Smooth muscle cell (in vitro differentiated cells): ENCODE measurements around the gene COMMD2. TPM values are rescaled to one million over a fixed set of nuclear protein-coding genes. Genes with fewer than 3 reads are reported as not detected.

Experiments used
- DNase-seq: peaks from one replicate; lab custom pipeline; 2025; ENCODE audit not compliant: unreplicated experiment; lab: John Stamatoyannopoulos, UW
- H2AFZ ChIP-seq: fragments of 200-600 bp; sonication (generic); 2 replicates; pipeline ENCODE4 v1.6.0; 2016; ENCODE audit warnings: antibody characterized with exemption, low read depth, mild to moderate bottlenecking
- H3F3A ChIP-seq: fragments of 200-600 bp; sonication (generic); 2 replicates; pipeline ENCODE4 v1.6.0; 2017; ENCODE audit warnings: antibody characterized with exemption, low read depth
- H3K27ac ChIP-seq: fragments of 200-600 bp; sonication (generic); 2 replicates; pipeline ENCODE4 v1.5.1; 2016; ENCODE audit warnings: low read depth, mild to moderate bottlenecking
- H3K27me3 ChIP-seq: fragments of 200-600 bp; sonication (generic); 2 replicates; pipeline ENCODE4 v1.6.1; 2016; ENCODE audit warnings: low read depth, mild to moderate bottlenecking
- H3K36me3 ChIP-seq: fragments of 200-600 bp; sonication (generic); 2 replicates; pipeline ENCODE4 v1.5.1; 2016; ENCODE audit warnings: low read depth
- H3K4me1 ChIP-seq: fragments of 200-600 bp; sonication (generic); 2 replicates; pipeline ENCODE4 v1.5.1; 2016; ENCODE audit warnings: low read depth
- H3K4me2 ChIP-seq: fragments of 200-600 bp; sonication (generic); 2 replicates; pipeline ENCODE4 v1.6.0; 2016; ENCODE audit warnings: mild to moderate bottlenecking
- H3K4me3 ChIP-seq: fragments of 200-600 bp; sonication (generic); 2 replicates; pipeline ENCODE4 v1.5.1; 2016; ENCODE audit warnings: mild to moderate bottlenecking
- H3K79me2 ChIP-seq: fragments of 200-600 bp; sonication (generic); 2 replicates; pipeline ENCODE4 v1.6.0; 2016; ENCODE audit warnings: low read depth, mild to moderate bottlenecking
- H3K9ac ChIP-seq: fragments of 200-600 bp; sonication (generic); 2 replicates; pipeline ENCODE4 v1.6.0; 2016; ENCODE audit warnings: low read depth
- H3K9me3 ChIP-seq: fragments of 200-600 bp; sonication (generic); replicated peaks from 2 replicates; pipeline ENCODE4 v1.5.1; 2016; ENCODE audit warnings: low read depth
- H4K20me1 ChIP-seq: fragments of 200-600 bp; sonication (generic); 2 replicates; pipeline ENCODE4 v1.6.0; 2016; ENCODE audit warnings: low read depth
- WGBS: methylation state at CpG from one replicate; pipeline ENCODE4 v1.1.7; 2016; ENCODE audit warnings: low lambda C conversion rate; 5-methylcytosine and 5-hydroxymethylcytosine counted together
- polyA plus RNA-seq: library from polyadenylated mRNA; unstranded; fragments of >200 nt; fragmentation: Nextera tagmentation; extraction: Ambion mirVana; gene quantifications from 2 replicates; pipeline ENCODE4 v1.2.1, GENCODE V29; 2016
- total RNA-seq: library from RNA; depleted of rRNA; stranded (reverse); fragments of >200 nt; gene quantifications from 2 replicates; pipeline ENCODE4 v1.2.3, GENCODE V29; 2014
- TF ChIP-seq, protein P1 (sequence below): fragments of 200-600 bp; sonication (generic); IDR thresholded peaks from 2 replicates; pipeline ENCODE4 v1.5.1; 2017; ENCODE audit warnings: borderline replicate concordance, mild to moderate bottlenecking, antibody characterized with exemption; ENCODE audit not compliant: insufficient read depth, poor library complexity, severe bottlenecking

The COMMD2 gene
- total and polyA plus RNA-seq, 2 experiments from 2014 or later, result 47.5 to 56.3 TPM

DNA sequence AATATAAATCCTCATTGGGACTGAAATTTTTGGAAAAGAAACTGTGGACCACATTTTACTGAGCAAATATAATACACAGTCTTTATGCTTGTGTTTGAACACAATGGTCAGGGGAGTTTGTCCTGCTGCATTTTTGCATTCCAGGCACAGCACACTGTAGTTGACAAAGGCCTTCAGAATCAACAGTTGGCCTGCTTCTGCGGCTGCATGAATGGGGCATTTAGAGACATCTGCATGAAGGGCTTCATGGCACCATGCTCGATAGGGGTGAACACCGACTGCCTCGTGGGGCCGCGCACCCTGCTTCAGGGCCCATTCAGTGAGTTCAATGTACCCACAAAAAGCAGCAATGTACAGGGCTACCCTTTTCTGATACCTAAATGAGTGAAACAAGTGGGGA lies 15.4 kb upstream of the COMMD2 start:
- H3K9me3 ChIP-seq, result no peaks in the 10 kb centered on the region
- H3K4me3 ChIP-seq, result no peak overlapping the region
- no peak overlapping the region for H3K9ac ChIP-seq
- no peaks in the 10 kb centered on the region for H3F3A ChIP-seq
- H3K36me3 ChIP-seq, result no peaks in the 10 kb centered on the region
- TF ChIP-seq, protein P1, sequence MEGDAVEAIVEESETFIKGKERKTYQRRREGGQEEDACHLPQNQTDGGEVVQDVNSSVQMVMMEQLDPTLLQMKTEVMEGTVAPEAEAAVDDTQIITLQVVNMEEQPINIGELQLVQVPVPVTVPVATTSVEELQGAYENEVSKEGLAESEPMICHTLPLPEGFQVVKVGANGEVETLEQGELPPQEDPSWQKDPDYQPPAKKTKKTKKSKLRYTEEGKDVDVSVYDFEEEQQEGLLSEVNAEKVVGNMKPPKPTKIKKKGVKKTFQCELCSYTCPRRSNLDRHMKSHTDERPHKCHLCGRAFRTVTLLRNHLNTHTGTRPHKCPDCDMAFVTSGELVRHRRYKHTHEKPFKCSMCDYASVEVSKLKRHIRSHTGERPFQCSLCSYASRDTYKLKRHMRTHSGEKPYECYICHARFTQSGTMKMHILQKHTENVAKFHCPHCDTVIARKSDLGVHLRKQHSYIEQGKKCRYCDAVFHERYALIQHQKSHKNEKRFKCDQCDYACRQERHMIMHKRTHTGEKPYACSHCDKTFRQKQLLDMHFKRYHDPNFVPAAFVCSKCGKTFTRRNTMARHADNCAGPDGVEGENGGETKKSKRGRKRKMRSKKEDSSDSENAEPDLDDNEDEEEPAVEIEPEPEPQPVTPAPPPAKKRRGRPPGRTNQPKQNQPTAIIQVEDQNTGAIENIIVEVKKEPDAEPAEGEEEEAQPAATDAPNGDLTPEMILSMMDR, result no peak
- no peaks in the 10 kb centered on the region for H3K79me2 ChIP-seq
- no peak overlapping the region for H3K27ac ChIP-seq
- no peak for DNase-seq
- H2AFZ ChIP-seq, result no peak overlapping the region
- peaks cover 13% of the 10 kb centered on the region for H3K27me3 ChIP-seq
- no peaks in the 10 kb centered on the region for H3K4me1 ChIP-seq
- no peak overlapping the region for H3K4me2 ChIP-seq
- WGBS, result 94% methylated on average over 6 of the region's 6 CpGs
- H4K20me1 ChIP-seq, result no peaks in the 10 kb centered on the region

DNA sequence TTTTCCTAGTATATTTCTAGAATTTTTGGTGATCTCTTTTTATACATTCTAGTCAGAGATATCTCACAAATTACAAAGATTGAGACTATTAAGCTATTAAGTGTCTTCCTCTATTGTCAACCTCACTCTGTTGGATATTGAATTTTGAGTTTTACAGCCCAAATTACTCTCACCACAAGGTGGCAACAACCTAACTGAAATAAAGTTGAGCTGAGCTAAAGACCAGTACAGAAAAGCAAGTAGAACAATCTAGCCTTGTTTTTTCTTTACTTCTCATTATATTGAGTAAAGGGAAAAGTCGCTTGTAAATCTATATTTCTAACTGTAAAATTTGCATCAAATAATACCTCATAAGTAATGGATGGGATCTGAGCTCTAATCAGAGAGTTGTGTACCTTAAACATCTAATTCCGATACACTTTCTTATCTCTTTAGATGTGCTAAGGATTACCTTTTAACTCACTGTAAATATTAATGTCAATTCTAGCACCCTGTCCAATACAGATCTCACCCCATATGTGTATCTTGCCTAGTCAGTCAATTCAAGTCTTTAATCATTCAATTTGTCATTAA lies 13.6 kb upstream of the COMMD2 start:
- Histone ChIP-seq H2AFZ (no peak overlapping the region), H3K4me3 (no peak overlapping the region), H4K20me1 (no peaks in the 10 kb centered on the region), H3K4me2 (no peak overlapping the region), H3F3A (no peaks in the 10 kb centered on the region), H3K79me2 (no peaks in the 10 kb centered on the region), H3K4me1 (no peaks in the 10 kb centered on the region), H3K9ac (no peak overlapping the region), H3K27me3 (peaks cover 30% of the 10 kb centered on the region), H3K36me3 (no peaks in the 10 kb centered on the region), H3K27ac (no peak overlapping the region), H3K9me3 (no peaks in the 10 kb centered on the region)
- DNase-seq, result no peak
- WGBS, result 55% methylated on average over 2 of the region's 2 CpGs
- TF ChIP-seq, protein P1, result peak; percentile 40

DNA sequence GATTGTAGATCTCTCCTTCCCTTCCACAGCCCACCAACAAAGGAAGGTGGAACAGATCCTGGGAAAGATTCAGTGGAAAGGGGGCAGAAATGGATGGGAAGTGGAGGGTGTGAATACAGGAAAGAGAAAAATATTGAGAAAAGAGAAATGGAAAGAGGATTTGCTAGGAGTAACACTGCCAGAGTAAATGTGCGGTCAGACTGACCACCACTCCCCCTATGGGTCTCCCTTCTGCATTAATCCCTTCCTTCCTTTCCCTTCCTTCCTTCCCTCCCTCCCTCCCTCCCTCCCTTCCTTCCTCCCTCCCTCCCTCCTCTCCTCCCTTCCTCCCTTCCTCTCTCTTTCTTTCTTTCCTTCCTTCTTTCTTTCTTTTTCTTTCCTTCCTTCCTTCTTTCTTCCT lies 12.0 kb upstream of the COMMD2 start:
- H3K4me1 ChIP-seq, result no peaks in the 10 kb centered on the region
- TF ChIP-seq, protein P1, result no peak
- H3K9ac ChIP-seq, result no peak overlapping the region
- H3K79me2 ChIP-seq, result no peaks in the 10 kb centered on the region
- no peaks in the 10 kb centered on the region for H3K36me3 ChIP-seq
- peaks cover 45% of the 10 kb centered on the region for H3K27me3 ChIP-seq
- no peaks in the 10 kb centered on the region for H3F3A ChIP-seq
- no peak overlapping the region for H3K27ac ChIP-seq
- no peak overlapping the region for H3K4me2 ChIP-seq
- 71% methylated on average over 1 of the region's 1 CpG for WGBS
- no peaks in the 10 kb centered on the region for H4K20me1 ChIP-seq
- no peak for DNase-seq
- H2AFZ ChIP-seq, result no peak overlapping the region
- H3K4me3 ChIP-seq, result no peak overlapping the region
- no peaks in the 10 kb centered on the region for H3K9me3 ChIP-seq

DNA sequence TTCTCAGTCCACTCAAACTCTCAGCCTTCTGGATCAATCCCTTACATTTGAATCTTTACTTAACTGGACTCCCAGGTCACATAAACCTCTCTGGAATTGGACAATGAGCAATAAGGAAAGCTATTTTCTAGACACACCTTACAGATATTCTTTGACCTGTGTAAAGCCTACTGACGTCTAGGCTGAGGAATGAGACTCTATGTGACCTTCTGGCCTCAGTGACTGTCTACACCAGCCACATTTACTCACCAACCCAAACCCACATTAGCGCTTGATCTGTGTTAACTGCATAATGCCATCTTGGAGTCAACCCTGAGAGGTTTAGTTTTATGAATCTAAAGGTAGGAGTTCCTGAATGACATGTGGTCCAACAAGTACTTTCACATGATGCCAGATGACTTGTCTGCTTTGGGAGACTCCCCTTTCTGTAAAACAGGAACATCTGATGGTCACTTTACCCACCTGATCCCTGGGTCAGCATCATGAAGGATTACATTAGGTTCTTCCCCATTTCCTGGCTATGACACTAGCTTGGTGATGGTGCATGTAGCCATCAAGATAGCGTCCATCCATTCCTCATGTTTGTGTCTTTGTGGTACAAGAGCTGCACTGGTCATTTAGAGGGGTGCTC lies 11.4 kb upstream of the COMMD2 start:
- H3K4me3 ChIP-seq, result no peak overlapping the region
- no peak overlapping the region for H3K4me2 ChIP-seq
- no peaks in the 10 kb centered on the region for H3K4me1 ChIP-seq
- TF ChIP-seq, protein P1, result no peak
- DNase-seq, result no peak
- H3K79me2 ChIP-seq, result no peaks in the 10 kb centered on the region
- no peak overlapping the region for H3K9ac ChIP-seq
- H3K27me3 ChIP-seq, result peaks cover 50% of the 10 kb centered on the region
- no peaks in the 10 kb centered on the region for H3F3A ChIP-seq
- no peaks in the 10 kb centered on the region for H3K36me3 ChIP-seq
- no peaks in the 10 kb centered on the region for H3K9me3 ChIP-seq
- 76% methylated on average over 3 of the region's 3 CpGs for WGBS
- H3K27ac ChIP-seq, result no peak overlapping the region
- no peaks in the 10 kb centered on the region for H4K20me1 ChIP-seq
- no peak overlapping the region for H2AFZ ChIP-seq
